Hepatocyte (in vitro differentiated cells): ENCODE data around the gene RGS19. TPM values are rescaled to one million over a fixed set of nuclear protein-coding genes. Genes with fewer than 3 reads are reported as not detected.

Source experiments
- DNase-seq: peaks from one replicate; pipeline ENCODE4 v3.0.0-alpha.2; 2016; ENCODE audit warnings: low spot score
- H2AFZ ChIP-seq: fragments of 200-600 bp; sonication (generic); 2 replicates; pipeline ENCODE4 v1.6.0; 2016; ENCODE audit warnings: antibody characterized with exemption, mild to moderate bottlenecking
- H3K27ac ChIP-seq: fragments of 200-600 bp; sonication (generic); 2 replicates; pipeline ENCODE4 v1.5.1; 2016; ENCODE audit warnings: mild to moderate bottlenecking
- H3K27me3 ChIP-seq: fragments of 200-600 bp; sonication (generic); 2 replicates; pipeline ENCODE4 v1.6.1; 2016
- H3K36me3 ChIP-seq: fragments of 200-600 bp; sonication (generic); replicated peaks from 2 replicates; pipeline ENCODE4 v1.5.1; 2016; ENCODE audit warnings: low read depth; ENCODE audit not compliant: insufficient read depth
- H3K4me1 ChIP-seq: fragments of 200-600 bp; sonication (generic); 2 replicates; pipeline ENCODE4 v1.5.1; 2016; ENCODE audit warnings: mild to moderate bottlenecking, moderate library complexity; ENCODE audit not compliant: insufficient read depth
- H3K4me2 ChIP-seq: fragments of 200-600 bp; sonication (generic); 2 replicates; pipeline ENCODE4 v1.6.0; 2016
- H3K4me3 ChIP-seq: fragments of 200-600 bp; sonication (generic); 2 replicates; pipeline ENCODE4 v1.5.1; 2016; ENCODE audit warnings: mild to moderate bottlenecking
- H3K79me2 ChIP-seq: fragments of 200-600 bp; sonication (generic); 2 replicates; pipeline ENCODE4 v1.6.0; 2017; ENCODE audit warnings: mild to moderate bottlenecking
- H3K9me2 ChIP-seq: fragments of 200-600 bp; sonication (generic); replicated peaks from 2 replicates; pipeline ENCODE4 v1.6.0; 2017; ENCODE audit warnings: mild to moderate bottlenecking; ENCODE audit not compliant: insufficient read depth
- H3K9me3 ChIP-seq: fragments of 200-600 bp; sonication (generic); 2 replicates; pipeline ENCODE4 v1.5.1; 2016; ENCODE audit warnings: low read depth, mild to moderate bottlenecking
- H4K20me1 ChIP-seq: fragments of 200-600 bp; sonication (generic); 2 replicates; pipeline ENCODE4 v1.6.0; 2016; ENCODE audit warnings: mild to moderate bottlenecking; ENCODE audit not compliant: insufficient read depth, poor library complexity, severe bottlenecking
- EZH2 ChIP-seq: fragments of 200-600 bp; sonication (generic); IDR thresholded peaks from 2 replicates; pipeline ENCODE4 v1.6.1; 2016; ENCODE audit warnings: antibody characterized with exemption, mild to moderate bottlenecking, borderline replicate concordance
- EZH2phosphoT487 ChIP-seq: fragments of 200-600 bp; sonication (generic); IDR thresholded peaks from one replicate; pipeline ENCODE4 v1.6.1; 2018; ENCODE audit warnings: antibody characterized with exemption, mild to moderate bottlenecking, low read depth, moderate library complexity; ENCODE audit not compliant: unreplicated experiment, severe bottlenecking
- WGBS: methylation state at CpG from one replicate; pipeline ENCODE4 v1.1.6; 2016; ENCODE audit warnings: low lambda C conversion rate; ENCODE audit errors: missing lambda C conversion rate; 5-methylcytosine and 5-hydroxymethylcytosine counted together
- polyA plus RNA-seq: library from polyadenylated mRNA; unstranded; fragments of >200 nt; fragmentation: Nextera tagmentation; extraction: Ambion mirVana; gene quantifications from 2 replicates; pipeline ENCODE4 v1.2.1, GENCODE V29; 2016
- total RNA-seq: library from RNA; depleted of rRNA; stranded (reverse); fragments of >200 nt; gene quantifications from 2 replicates; pipeline ENCODE4 v1.2.3, GENCODE V29; 2014
- TF ChIP-seq, protein P1 (sequence below): fragments of 200-600 bp; sonication (generic); IDR thresholded peaks from 2 replicates; pipeline ENCODE4 v1.5.1; 2016; ENCODE audit warnings: antibody characterized with exemption, mild to moderate bottlenecking; ENCODE audit not compliant: poor library complexity

Gene RGS19
- total and polyA plus RNA-seq, 2 experiments from 2014 or later, result 8.8 to 10.9 TPM

- Histone ChIP-seq H4K20me1 (no peaks in the 10 kb centered on the region), H3K4me3 (no peak overlapping the region), H3K4me1 (peaks cover 21% of the 10 kb centered on the region), H3K27me3 (no peaks in the 10 kb centered on the region), H3K27ac (no peak overlapping the region), H3K36me3 (no peaks in the 10 kb centered on the region), H3K9me2 (no peaks in the 10 kb centered on the region), H2AFZ (no peak overlapping the region), H3K4me2 (no peak overlapping the region), H3K9me3 (no peaks in the 10 kb centered on the region), H3K79me2 (no peaks in the 10 kb centered on the region)
- no peak for TF ChIP-seq EZH2phosphoT487
- TF ChIP-seq EZH2, result no peak
- TF ChIP-seq, protein P1, sequence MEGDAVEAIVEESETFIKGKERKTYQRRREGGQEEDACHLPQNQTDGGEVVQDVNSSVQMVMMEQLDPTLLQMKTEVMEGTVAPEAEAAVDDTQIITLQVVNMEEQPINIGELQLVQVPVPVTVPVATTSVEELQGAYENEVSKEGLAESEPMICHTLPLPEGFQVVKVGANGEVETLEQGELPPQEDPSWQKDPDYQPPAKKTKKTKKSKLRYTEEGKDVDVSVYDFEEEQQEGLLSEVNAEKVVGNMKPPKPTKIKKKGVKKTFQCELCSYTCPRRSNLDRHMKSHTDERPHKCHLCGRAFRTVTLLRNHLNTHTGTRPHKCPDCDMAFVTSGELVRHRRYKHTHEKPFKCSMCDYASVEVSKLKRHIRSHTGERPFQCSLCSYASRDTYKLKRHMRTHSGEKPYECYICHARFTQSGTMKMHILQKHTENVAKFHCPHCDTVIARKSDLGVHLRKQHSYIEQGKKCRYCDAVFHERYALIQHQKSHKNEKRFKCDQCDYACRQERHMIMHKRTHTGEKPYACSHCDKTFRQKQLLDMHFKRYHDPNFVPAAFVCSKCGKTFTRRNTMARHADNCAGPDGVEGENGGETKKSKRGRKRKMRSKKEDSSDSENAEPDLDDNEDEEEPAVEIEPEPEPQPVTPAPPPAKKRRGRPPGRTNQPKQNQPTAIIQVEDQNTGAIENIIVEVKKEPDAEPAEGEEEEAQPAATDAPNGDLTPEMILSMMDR, result no peak
- 78% methylated on average over 36 of the region's 39 CpGs for WGBS
- DNase-seq, result no peak
These were observed 22.3 kb downstream of the RGS19 start for GRCh38 chr20:64056889-64057627.

DNA sequence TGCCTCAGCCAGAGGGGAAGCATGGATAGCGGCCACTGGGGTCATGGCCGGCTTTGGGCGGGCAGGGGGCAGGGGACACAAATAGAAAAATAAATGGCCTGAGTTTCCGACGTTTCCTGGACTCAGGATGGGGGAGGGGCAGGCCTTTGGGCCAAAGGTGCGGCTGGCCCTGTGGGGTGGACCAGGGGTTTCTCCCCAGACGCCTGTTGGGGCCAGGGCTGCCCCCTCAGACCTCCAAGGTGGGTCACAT lies 22.8 kb downstream of the RGS19 start:
- Histone ChIP-seq H3K4me2 (no peak overlapping the region), H3K27me3 (no peaks in the 10 kb centered on the region), H3K4me3 (no peak overlapping the region), H3K27ac (no peak overlapping the region), H4K20me1 (no peaks in the 10 kb centered on the region), H3K9me2 (no peaks in the 10 kb centered on the region), H3K9me3 (no peaks in the 10 kb centered on the region), H3K79me2 (no peaks in the 10 kb centered on the region), H3K36me3 (no peaks in the 10 kb centered on the region), H3K4me1 (peaks cover 20% of the 10 kb centered on the region), H2AFZ (no peak overlapping the region)
- WGBS, result 50% methylated on average over 3 of the region's 7 CpGs
- TF ChIP-seq, protein P1, result no peak
- TF ChIP-seq EZH2 (no peak), EZH2phosphoT487 (no peak)
- DNase-seq, result no peak

DNA sequence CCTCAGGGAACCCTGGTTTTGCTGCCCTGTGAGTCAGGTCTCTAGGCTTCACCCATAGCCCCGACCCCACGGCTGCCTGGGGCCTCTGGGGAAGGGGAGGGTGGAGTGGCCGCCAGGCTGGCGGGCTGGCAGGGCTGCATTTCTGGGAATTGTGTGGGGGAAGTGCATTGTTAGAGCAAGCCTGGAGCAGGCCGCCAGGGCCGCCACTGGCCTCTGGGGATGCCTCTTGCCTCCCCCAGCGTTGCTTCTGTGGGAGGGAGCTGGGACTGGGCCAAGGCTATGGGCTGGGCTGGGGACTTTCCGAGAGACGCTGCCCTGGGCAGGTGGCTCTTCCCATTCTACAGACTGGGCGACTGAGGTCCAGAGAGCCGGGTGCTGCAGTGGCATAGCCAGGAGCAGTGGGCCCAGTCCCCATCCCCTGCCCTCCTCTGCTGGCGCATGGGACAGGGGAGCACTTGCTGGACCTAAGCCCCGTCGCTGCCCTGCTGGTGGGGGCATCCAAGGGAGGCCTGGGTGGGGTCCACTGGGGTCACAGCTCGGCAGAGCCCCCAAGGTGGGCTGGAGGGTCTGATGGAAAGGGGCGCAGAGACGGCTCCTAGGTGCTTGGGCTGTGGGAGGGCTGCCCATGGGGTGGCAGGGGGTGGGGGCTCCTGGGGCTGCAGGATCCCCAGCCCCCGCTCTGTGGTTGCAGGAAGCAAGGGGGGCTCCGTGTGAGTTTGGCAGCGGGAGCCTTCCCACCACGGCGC lies 23.3 kb downstream of the RGS19 start:
- Histone ChIP-seq H3K4me2 (no peak overlapping the region), H3K79me2 (no peaks in the 10 kb centered on the region), H3K9me3 (no peaks in the 10 kb centered on the region), H4K20me1 (no peaks in the 10 kb centered on the region), H3K27me3 (peaks cover 2% of the 10 kb centered on the region), H3K9me2 (no peaks in the 10 kb centered on the region), H3K36me3 (no peaks in the 10 kb centered on the region), H2AFZ (no peak overlapping the region), H3K27ac (no peak overlapping the region), H3K4me3 (no peak overlapping the region), H3K4me1 (peaks cover 20% of the 10 kb centered on the region)
- peak; percentile 60 for DNase-seq
- TF ChIP-seq EZH2 (no peak), EZH2phosphoT487 (no peak)
- TF ChIP-seq, protein P1, result no peak
- 72% methylated on average over 20 of the region's 22 CpGs for WGBS
